HG03457 (cell line): ENCODE results near the gene OR6X1.
"Not testable (repeated sequence)": the region's sequence is repeated elsewhere in the genome, so short reads cannot be mapped to it uniquely, and the experiment has no call there.

Experiments used
- ATAC-seq: cut with Tn5 transposase; IDR thresholded peaks from one replicate; pipeline ENCODE4 v1.9.1; 2021; ENCODE audit warnings: moderate number of reproducible peaks; ENCODE audit not compliant: unreplicated experiment

OR6X1 gene

DNA sequence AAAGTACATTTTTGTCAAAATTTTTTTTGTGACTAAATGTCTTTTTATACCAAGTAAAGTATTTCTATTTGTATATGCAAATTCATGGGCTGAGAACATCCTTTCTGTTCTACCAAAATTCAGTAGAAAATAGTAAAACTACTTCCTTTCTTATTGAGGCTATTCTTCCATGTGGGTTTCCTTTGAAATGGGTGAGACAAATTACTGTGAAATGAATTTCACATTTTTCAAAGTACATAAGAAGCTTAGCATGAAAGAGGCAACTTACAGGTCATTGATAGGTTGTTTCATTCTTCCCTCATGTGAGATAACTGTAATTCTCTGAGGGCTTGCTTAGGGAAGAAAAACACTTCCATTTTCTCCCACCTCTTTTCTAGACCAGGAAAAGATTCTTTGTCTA, 1.0 kb upstream of the OR6X1 start:
- ATAC-seq: no peak

- ATAC-seq: no peak
These were observed 1.2 kb downstream of the OR6X1 start for GRCh38 chr11:123753110-123753509.

- ATAC-seq: no peak
These were observed 2.5 kb downstream of the OR6X1 start for GRCh38 chr11:123751781-123752180.

DNA sequence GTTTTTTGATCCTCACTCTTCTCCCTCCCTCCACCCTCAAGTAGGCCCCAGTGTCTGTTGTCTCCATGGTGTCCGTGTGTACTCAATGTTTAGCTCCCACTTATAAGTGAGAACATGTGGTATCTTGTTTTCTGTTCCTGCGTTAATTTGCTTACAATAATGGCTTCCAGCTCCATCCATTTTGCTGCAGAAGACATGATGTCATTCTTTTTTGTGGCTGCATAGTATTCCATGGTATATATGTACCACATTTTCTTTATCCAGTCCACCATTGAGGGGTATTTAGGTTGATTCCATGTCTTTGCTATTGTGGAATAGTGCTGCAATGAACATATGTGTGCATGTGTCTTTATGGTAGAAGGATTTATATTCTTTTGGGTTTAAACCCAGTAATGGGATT, 6.0 kb downstream of the OR6X1 start:
- not testable (repeated sequence) for ATAC-seq

GRCh38 chr11:123745764-123746451, 8.4 kb downstream of the OR6X1 start:
- ATAC-seq: no peak

GRCh38 chr11:123742724-123743120, 11.6 kb downstream of the OR6X1 start:
- ATAC-seq: no peak

DNA sequence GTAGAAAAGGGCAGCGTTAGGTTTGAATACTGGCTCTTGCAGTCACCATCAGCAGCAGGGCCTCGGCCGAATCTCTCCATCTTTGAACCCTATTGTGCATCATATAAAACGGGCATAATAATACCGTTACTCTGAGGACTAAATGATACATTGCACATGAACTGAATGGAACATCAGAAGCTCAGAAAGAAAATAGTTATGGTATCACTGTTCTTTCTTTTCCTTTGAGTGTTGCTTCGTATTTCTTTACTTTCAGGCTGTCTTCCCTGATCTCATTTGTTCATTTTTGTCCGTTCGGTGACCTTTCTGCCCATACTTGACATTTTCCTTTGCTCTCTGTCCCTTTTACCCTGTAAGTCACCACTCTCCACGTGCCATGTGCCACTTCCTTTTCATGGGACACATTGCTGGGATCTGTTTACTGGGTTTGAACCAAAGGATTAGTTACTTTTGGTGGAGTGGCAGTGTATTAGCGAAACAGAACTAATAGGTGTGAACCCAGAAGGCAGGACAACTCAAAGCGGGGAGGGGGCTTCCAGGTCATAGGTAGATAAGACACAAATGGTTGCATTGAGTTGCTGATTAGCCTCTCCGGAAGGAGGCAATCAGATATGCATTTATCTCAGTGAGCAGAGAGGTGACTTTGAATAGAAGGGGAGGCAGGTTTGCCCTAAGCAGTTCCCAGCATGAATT, 12.1 kb downstream of the OR6X1 start:
- no peak for ATAC-seq

DNA sequence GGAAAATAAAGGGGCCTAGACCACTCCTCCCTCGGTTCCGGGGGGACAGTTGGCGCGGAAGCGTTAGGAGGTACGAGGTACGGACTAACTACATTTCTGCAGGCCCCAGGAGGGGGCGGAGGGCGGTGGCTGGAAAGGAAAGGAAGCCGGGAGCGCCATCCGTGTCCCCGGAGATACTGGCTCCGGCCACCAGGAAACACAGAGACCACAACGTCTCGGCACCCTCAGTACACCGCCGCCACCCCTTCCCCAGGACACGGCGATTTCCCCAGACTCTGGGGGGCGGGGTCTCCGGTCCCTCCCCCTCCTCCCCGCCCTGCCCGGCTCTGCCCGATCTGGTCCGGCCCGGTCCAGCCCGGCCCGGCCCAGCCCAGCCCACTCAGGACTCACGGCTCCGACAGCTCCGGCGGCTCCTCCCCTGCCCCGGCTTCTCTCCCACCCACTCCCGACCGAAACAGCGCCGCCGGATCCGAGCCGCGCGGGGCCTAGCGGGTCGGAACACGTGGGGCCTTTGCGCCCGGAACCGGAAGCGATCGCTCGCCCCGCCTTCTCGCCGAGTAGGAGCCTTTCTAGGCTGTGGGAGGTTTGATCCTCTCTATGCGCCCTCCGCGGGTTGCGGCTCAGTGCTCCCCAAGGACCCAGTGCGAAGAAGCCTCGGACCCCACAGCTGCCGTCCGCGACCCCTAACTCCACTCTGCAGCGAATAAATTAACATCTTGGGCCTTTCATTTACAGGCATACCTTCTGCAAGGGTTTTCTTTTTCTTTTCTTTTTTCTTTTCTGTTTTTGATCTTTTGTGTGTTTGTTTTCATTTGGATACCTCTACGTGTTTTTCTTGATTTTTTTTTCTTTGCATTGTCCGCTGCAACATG, 12.9 kb downstream of the OR6X1 start, which contains the start of gene ZNF202:
ZNF202 (minus strand) TSS at position 502 of the 872 bp plus-strand sequence. CDS start 10,772 bp downstream, outside the sequence.
- peak; percentile 99 for ATAC-seq

- ATAC-seq: no peak
These were observed 13.5 kb downstream of the OR6X1 start for GRCh38 chr11:123740787-123741158.

DNA sequence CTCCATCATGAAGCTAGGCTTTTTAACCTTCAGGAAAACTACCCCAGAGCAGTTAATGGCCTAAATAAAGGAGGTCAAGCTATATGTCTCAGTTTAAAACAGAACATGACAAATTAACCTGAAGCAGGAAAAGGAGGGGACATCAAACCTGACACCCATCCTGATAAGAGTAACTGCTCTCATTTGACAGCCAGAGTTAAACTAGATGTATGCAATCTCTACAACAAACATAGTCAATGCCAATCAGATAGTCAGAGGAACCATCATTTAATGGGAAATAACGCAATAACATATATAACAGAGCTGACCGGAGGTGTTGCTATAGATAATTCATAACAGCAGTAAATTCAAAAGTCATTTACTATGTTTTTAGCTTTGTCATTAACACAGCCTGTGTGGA, 15.9 kb downstream of the OR6X1 start:
- no peak for ATAC-seq

DNA sequence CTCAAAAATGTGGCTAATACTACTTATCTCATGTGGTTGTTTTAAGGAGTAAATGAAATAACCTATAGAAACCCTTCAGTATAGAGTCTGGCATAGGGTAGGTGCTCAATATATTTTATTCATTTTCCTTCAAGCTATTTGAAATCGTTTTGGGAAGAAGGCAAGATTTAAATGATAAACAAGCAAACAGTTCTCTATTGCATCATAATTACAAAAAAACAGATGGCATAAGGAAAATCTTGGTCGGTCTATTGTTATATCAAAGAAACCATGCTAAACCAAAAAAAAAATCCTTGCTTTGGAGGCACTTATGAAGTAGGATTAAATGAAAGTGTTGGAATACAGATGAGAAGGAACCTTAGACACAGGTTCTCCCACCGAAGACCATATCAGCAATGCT, 17.5 kb downstream of the OR6X1 start:
- ATAC-seq: no peak

- ATAC-seq: no peak
These were observed 24.7 kb downstream of the OR6X1 start for GRCh38 chr11:123729602-123730001.

- ATAC-seq: no peak
These were observed 28.2 kb downstream of the OR6X1 start for GRCh38 chr11:123725995-123726655.

DNA sequence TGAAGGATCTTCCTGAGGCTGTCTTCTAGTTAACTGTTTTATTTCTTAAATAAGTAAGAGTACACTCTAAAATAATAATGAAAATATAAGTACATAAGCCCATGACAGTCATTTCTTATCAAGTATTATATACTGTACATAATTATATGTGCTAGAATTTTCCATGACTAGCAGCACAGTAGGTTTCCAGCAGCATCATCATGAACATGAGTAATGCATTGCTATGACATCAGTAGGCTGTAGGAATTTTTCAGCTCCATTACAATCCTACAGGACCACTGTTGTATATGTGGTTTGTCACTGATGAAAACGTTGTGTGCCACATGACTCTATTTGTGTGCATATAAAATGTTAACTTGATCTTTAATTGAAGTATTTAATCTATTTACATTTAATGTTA, 34.9 kb downstream of the OR6X1 start:
- no peak for ATAC-seq

- ATAC-seq: no peak
These were observed 35.8 kb downstream of the OR6X1 start for GRCh38 chr11:123718469-123718868.

DNA sequence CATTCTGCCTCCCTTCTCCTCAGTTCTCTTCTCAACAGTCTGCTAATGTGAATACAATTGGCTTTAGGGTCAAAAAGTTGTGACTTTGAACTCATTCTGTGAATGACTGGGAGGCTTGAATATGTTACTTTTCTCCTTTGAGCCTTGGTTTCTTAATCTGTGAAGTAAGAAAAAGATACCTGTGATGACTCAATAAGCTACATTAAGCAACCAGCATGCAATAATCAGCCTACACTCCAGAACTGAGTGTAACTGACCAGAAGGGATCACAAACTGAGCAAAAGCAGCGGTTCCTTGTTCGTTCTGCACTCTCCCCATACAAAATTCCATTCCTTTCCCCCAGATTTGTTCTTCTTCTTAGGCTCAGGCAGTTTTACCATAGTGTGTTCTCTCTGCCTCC, 36.3 kb downstream of the OR6X1 start:
- no peak for ATAC-seq

DNA sequence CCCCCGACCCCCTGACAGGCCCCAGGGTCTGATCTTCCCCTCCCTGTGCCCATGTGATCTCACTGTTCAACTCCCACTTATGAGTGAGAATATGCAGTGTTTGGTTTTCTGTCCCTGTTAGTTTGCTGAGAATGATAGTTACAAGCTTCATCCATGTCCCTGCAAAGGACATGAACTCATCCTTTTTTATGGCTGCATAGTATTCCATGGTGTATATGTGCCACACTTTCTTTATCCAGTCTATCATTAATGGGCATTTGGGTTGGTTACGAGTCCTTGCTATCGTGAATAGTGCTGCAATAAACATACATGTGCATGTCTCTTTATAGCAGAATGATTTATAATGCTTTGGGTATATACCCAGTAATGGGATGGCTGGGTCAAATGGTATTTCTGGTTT, 41.7 kb downstream of the OR6X1 start:
- ATAC-seq: not testable (repeated sequence)

- ATAC-seq: no peak
These were observed 46.6 kb downstream of the OR6X1 start for GRCh38 chr11:123707606-123708205.

- no peak for ATAC-seq
These were observed 47.1 kb downstream of the OR6X1 start for GRCh38 chr11:123707206-123707605.

- ATAC-seq: no peak
These were observed 50.0 kb downstream of the OR6X1 start for GRCh38 chr11:123704341-123704740.
